Effector memory CD4-positive, alpha-beta T cell (primary cell): ENCODE results near the gene NAV3.

Experiments used
- DNase-seq, 3 donors: peaks; one replicate each; pipeline ENCODE4 v3.0.0-alpha.2; 2020
- H3K27ac ChIP-seq: 2 replicates; pipeline ENCODE4 v1.7.0; 2013; ENCODE audit warnings: mild to moderate bottlenecking, low read length, moderate library complexity; ENCODE audit not compliant: insufficient read depth, poor library complexity, severe bottlenecking
- H3K27me3 ChIP-seq: replicated peaks from 2 replicates; pipeline ENCODE4 v1.7.0; 2013; ENCODE audit warnings: mild to moderate bottlenecking, low read length; ENCODE audit not compliant: insufficient read depth, control insufficient read depth, poor library complexity, severe bottlenecking
- H3K36me3 ChIP-seq: 2 replicates; pipeline ENCODE4 v1.7.0; 2013; ENCODE audit warnings: mild to moderate bottlenecking, low read length, moderate library complexity; ENCODE audit not compliant: control insufficient read depth, insufficient read depth
- H3K4me1 ChIP-seq: 2 replicates; pipeline ENCODE4 v1.7.0; 2013; ENCODE audit warnings: low read length, mild to moderate bottlenecking; ENCODE audit not compliant: control insufficient read depth, insufficient read depth, poor library complexity, severe bottlenecking
- H3K4me3 ChIP-seq: 2 replicates; pipeline ENCODE4 v1.7.0; 2013; ENCODE audit warnings: low read length, low read depth, mild to moderate bottlenecking; ENCODE audit not compliant: insufficient read depth, poor library complexity, severe bottlenecking
- H3K9me3 ChIP-seq: 2 replicates; pipeline ENCODE4 v1.7.0; 2013; ENCODE audit warnings: mild to moderate bottlenecking, low read length, moderate library complexity; ENCODE audit not compliant: control insufficient read depth

Gene NAV3

DNA sequence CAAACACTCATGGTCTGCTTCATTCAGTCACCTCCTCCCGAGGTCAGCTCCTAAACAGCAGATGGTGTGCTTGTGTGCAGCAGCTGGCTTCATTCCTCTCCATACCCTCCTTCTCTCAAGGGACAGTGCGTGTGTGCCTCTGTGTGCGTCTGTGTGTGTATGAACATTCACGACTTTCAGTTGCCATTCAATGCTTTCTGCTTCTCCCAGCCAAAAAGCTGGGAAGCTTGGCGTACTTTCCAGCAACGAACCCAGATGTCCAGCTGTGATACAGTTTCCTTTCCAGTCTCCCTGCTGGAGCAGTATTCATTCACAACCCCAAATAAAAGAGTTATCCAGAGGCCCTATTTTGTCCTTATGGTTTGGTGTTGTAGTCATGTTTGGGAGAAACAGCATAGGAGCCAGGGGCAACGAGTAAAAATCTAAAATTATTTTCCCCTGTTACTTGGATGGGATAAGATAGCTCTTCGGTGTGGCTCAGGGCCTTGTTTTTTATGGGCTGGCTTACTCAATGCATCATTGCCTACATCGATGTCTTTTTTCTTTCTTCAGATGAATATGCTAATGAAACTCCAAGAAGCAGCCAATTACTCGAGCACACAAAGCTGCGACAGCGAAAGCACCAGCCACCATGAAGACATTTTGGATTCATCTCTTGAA lies 379.3 kb downstream of the NAV3 start:
- no peaks in the 10 kb centered on the region for H3K9me3 ChIP-seq
- no peaks in the 10 kb centered on the region for H3K36me3 ChIP-seq
- no peak overlapping the region for H3K27ac ChIP-seq
- H3K27me3 ChIP-seq = no peaks in the 10 kb centered on the region
- no peak overlapping the region for H3K4me3 ChIP-seq
- H3K4me1 ChIP-seq = no peaks in the 10 kb centered on the region
- no peak for DNase-seq

GRCh38 chr12:78210506-78210860 lies 379.8 kb downstream of the NAV3 start:
- Histone ChIP-seq H3K27ac (no peak overlapping the region), H3K36me3 (no peaks in the 10 kb centered on the region), H3K4me3 (no peak overlapping the region), H3K9me3 (no peaks in the 10 kb centered on the region), H3K4me1 (no peaks in the 10 kb centered on the region), H3K27me3 (no peaks in the 10 kb centered on the region)
- no peak for DNase-seq

DNA sequence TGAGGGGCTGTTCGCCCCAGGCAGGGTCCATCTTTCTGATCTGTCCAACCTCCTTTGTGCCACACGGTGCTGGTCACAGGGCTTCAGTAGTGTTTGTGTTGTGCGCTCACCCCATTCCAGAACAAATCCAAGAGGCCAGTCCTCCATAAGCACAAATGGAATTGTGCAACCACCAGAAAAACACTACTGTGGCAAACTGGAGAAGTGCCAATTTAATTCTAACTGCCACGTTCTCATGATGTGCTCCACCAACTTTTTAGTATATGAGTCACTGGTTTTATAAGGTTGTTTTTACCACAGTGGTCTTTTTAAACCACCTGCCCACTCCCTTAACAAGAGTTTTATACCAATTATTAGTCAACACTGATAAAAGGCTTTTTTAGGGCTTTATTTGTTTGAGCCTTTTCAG lies 380.2 kb downstream of the NAV3 start:
- Histone ChIP-seq H3K9me3 (no peaks in the 10 kb centered on the region), H3K4me3 (no peak overlapping the region), H3K27me3 (no peaks in the 10 kb centered on the region), H3K27ac (no peak overlapping the region), H3K36me3 (no peaks in the 10 kb centered on the region), H3K4me1 (no peaks in the 10 kb centered on the region)
- no peak for DNase-seq

GRCh38 chr12:78220811-78221210 lies 390.1 kb downstream of the NAV3 start:
- DNase-seq = no peak
- Histone ChIP-seq H3K36me3 (no peaks in the 10 kb centered on the region), H3K4me3 (no peak overlapping the region), H3K9me3 (no peaks in the 10 kb centered on the region), H3K27ac (no peak overlapping the region), H3K4me1 (no peaks in the 10 kb centered on the region), H3K27me3 (no peaks in the 10 kb centered on the region)

- Histone ChIP-seq H3K4me3 (no peak overlapping the region), H3K9me3 (no peaks in the 10 kb centered on the region), H3K36me3 (no peaks in the 10 kb centered on the region), H3K27ac (no peak overlapping the region), H3K4me1 (no peaks in the 10 kb centered on the region), H3K27me3 (no peaks in the 10 kb centered on the region)
- DNase-seq = no peak
Measured at GRCh38 chr12:78224154-78224553, 393.5 kb downstream of the NAV3 start.

DNA sequence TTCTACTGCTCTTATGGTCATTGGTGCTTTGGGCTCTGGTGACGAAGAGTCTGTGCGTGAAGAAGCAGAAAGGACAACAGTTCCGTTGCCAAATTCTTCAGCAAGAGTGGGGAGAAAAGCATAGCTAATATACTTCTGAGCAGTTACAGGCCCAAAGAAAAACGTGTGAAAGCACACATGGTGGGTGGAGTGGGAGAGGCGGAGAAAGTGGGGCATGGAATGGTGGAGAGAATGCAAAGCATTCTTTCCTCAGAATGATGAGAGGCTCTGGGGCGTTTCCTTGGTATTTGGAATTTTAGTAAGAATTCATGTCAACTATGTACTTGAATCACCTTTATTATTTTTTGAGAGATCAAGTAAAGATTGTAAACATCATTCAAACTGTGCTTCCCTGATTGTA lies 396.1 kb downstream of the NAV3 start:
- H3K27me3 ChIP-seq = no peaks in the 10 kb centered on the region
- no peak for DNase-seq
- H3K9me3 ChIP-seq = no peaks in the 10 kb centered on the region
- no peak overlapping the region for H3K27ac ChIP-seq
- H3K36me3 ChIP-seq = no peaks in the 10 kb centered on the region
- no peaks in the 10 kb centered on the region for H3K4me1 ChIP-seq
- no peak overlapping the region for H3K4me3 ChIP-seq

GRCh38 chr12:78229591-78230101 lies 399.0 kb downstream of the NAV3 start:
- H3K27me3 ChIP-seq = no peaks in the 10 kb centered on the region

DNA sequence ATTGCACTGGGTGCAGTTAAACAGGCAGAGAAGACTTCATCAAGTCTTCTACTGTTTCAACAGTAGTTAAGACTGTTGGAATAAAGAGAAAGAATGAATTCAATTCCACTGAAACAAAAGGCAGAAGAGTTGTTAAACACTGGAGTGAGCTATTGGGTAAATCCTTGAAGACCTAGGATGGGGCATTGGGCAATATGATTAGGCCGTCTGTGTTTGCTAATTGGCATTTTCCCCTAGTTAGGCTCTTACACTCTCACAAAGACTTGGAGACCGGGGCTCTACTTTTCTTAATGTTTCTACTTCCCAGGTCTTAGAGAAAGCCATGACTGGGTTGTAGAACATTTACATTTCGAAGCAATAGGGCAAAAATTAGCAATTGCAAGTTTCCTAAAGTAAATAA lies 402.1 kb downstream of the NAV3 start:
- no peaks in the 10 kb centered on the region for H3K36me3 ChIP-seq
- no peak for DNase-seq
- H3K4me1 ChIP-seq = no peaks in the 10 kb centered on the region
- H3K9me3 ChIP-seq = no peaks in the 10 kb centered on the region
- no peaks in the 10 kb centered on the region for H3K27me3 ChIP-seq
- no peak overlapping the region for H3K27ac ChIP-seq
- no peak overlapping the region for H3K4me3 ChIP-seq

More at GRCh38 chr12:78229591-78230101, 399.0 kb downstream of the NAV3 start:
- DNase-seq = no peak
- Histone ChIP-seq H3K4me1 (no peaks in the 10 kb centered on the region), H3K9me3 (no peaks in the 10 kb centered on the region), H3K36me3 (no peaks in the 10 kb centered on the region), H3K4me3 (no peak overlapping the region), H3K27ac (no peak overlapping the region)

DNA sequence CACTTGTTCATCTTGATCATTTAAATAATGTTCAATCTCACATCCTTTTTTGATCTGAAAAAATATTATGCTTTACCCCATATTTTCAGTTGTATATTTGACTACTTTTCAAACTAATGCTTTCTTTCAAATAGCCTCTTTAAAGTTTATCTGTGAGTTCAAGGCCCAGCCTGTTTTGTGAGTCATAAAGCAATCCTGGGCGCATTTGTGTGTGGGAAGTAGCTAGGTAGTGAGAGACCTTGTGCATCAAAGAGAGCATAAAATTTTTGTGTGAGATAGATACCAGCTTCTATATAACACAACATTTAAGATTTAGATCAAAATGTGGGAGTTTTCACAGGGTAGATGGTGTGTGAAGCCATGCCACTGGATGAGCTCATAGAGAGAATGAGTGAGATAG lies 405.6 kb downstream of the NAV3 start:
- no peak overlapping the region for H3K4me3 ChIP-seq
- no peaks in the 10 kb centered on the region for H3K4me1 ChIP-seq
- H3K27ac ChIP-seq = no peak overlapping the region
- no peaks in the 10 kb centered on the region for H3K9me3 ChIP-seq
- no peaks in the 10 kb centered on the region for H3K27me3 ChIP-seq
- no peak for DNase-seq
- H3K36me3 ChIP-seq = no peaks in the 10 kb centered on the region

GRCh38 chr12:78239544-78239943 lies 408.9 kb downstream of the NAV3 start:
- Histone ChIP-seq H3K27me3 (no peaks in the 10 kb centered on the region), H3K27ac (no peak overlapping the region), H3K9me3 (no peaks in the 10 kb centered on the region), H3K36me3 (no peaks in the 10 kb centered on the region), H3K4me1 (no peaks in the 10 kb centered on the region), H3K4me3 (no peak overlapping the region)
- DNase-seq = no peak
